Gastroesophageal sphincter (tissue), 3 donors: ENCODE data around the gene TFAP2E.

Experiments
- EP300 ChIP-seq: sonication (generic); formaldehyde crosslinking; IDR thresholded peaks from one replicate; pipeline ENCODE4 v1.6.1; 2017; ENCODE audit warnings: antibody characterized with exemption, mild to moderate bottlenecking
- POLR2A ChIP-seq, 2 donors: fragments of 450-650 bp; IDR thresholded peaks; one replicate each; pipeline ENCODE4 v1.6.1; 2017; ENCODE audit warnings: antibody characterized with exemption in 2 of 2, mild to moderate bottlenecking in 2 of 2, moderate library complexity in 1 of 2
- POLR2AphosphoS5 ChIP-seq: sonication (generic); formaldehyde crosslinking; IDR thresholded peaks from one replicate; pipeline ENCODE4 v1.6.1; 2017; ENCODE audit warnings: antibody characterized with exemption
- TF ChIP-seq, protein P1 (sequence below), 4 experiments: fragments of 200-600 bp in 2 of 4; fragments of 450-650 bp in 2 of 4; sonication (generic) in 1 of 4; IDR thresholded peaks; one replicate each; pipeline ENCODE4 v1.5.1; 2017 to 2019; ENCODE audit warnings: antibody characterized with exemption in 4 of 4, mild to moderate bottlenecking in 2 of 4, moderate library complexity in 2 of 4

DNA sequence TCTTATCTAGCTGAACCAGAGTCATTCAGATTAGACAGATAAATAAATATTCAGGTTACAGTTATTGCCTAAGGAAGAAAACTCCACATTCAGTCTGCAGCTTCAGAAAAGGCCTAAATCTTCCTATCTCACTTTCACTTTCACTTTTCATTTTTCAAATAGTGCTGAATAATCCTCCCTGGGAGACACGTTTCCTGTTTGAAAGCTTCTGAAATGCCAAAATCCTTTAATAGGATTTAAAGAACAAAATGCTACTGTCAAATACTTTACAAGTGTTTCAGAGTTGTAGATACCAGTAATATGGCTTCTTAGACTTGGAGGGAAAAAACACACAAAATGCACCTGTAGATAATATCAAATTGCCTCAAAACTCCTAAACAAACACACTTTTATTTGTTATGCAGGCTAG is 64.3 kb downstream of the TFAP2E start:
- TF ChIP-seq POLR2AphosphoS5 (no peak), POLR2A (IDR thresholded peaks at IDR 0.05) (no peak), EP300 (no peak)
- TF ChIP-seq, protein P1, sequence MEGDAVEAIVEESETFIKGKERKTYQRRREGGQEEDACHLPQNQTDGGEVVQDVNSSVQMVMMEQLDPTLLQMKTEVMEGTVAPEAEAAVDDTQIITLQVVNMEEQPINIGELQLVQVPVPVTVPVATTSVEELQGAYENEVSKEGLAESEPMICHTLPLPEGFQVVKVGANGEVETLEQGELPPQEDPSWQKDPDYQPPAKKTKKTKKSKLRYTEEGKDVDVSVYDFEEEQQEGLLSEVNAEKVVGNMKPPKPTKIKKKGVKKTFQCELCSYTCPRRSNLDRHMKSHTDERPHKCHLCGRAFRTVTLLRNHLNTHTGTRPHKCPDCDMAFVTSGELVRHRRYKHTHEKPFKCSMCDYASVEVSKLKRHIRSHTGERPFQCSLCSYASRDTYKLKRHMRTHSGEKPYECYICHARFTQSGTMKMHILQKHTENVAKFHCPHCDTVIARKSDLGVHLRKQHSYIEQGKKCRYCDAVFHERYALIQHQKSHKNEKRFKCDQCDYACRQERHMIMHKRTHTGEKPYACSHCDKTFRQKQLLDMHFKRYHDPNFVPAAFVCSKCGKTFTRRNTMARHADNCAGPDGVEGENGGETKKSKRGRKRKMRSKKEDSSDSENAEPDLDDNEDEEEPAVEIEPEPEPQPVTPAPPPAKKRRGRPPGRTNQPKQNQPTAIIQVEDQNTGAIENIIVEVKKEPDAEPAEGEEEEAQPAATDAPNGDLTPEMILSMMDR (IDR thresholded peaks at IDR 0.05): no peak
